ENCODE measurements around the gene ITIH1. TPM values are rescaled to one million over a fixed set of nuclear protein-coding genes. Genes with fewer than 3 reads are reported as not detected.

Gene ITIH1
- total RNA-seq, 1 experiment from 2014 or later = not detected

GRCh38 chr3:52805270-52806039 lies 28.1 kb downstream of the ITIH1 start:
- Histone ChIP-seq H3K9me3 (ENCODE audit: insufficient read depth, low read depth) (no peaks in the 10 kb centered on the region), H3K9me2 (ENCODE audit: insufficient read depth) (no peaks in the 10 kb centered on the region), H3K79me2 (ENCODE audit: low read depth) (no peaks in the 10 kb centered on the region), H3K4me1 (replicated peaks; ENCODE audit: insufficient read depth) (no peaks in the 10 kb centered on the region), H3K36me3 (ENCODE audit: low read depth) (no peaks in the 10 kb centered on the region), H3K27ac (no peak overlapping the region), H3F3A (ENCODE audit: insufficient read depth, low read depth) (no peaks in the 10 kb centered on the region), H3K27me3 (ENCODE audit: insufficient read depth, low read depth) (no peaks in the 10 kb centered on the region), H3K4me3 (no peak overlapping the region), H3K4me2 (no peak overlapping the region), H4K20me1 (ENCODE audit: insufficient read depth) (no peaks in the 10 kb centered on the region), H2AFZ (no peak overlapping the region)
- intact Hi-C loops (cut with micrococcal nuclease; ENCODE audit: unreplicated experiment) = no loop called here
- no peak for DNase-seq
- POLR2A ChIA-PET (ENCODE audit: unreplicated experiment) = no interaction called here
- CTCF ChIA-PET = no interaction called here
- TF ChIP-seq CTCF (conservative IDR thresholded peaks at IDR 0.05) = no peak
- no peak for TF ChIP-seq EZH2 (IDR thresholded peaks at IDR 0.05; ENCODE audit: low read depth)
- BruUV-seq (replicated peaks) = no TSS peak

DNA sequence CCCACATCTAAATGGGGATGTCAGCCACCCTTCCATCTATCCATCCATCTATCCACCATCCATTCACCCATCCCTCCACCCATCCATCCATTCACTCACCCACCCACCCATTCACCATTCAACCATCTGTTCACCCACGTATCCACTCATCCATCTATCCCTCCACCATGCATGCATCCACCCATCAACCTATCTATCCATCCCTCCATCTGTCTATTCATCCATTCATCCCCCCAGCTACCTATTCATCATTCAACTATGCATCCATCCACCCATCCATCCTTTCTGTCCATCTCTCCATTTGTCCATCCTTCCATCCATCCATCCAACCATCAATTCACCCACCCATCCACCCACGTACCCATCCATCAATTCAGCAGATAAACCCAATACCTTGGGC lies 31.8 kb downstream of the ITIH1 start:
- Histone ChIP-seq H3K4me1 (replicated peaks; ENCODE audit: insufficient read depth) (no peaks in the 10 kb centered on the region), H3F3A (ENCODE audit: insufficient read depth, low read depth) (no peaks in the 10 kb centered on the region), H3K27me3 (ENCODE audit: insufficient read depth, low read depth) (no peaks in the 10 kb centered on the region), H3K4me3 (no peak overlapping the region), H3K36me3 (ENCODE audit: low read depth) (no peaks in the 10 kb centered on the region), H3K9me3 (ENCODE audit: insufficient read depth, low read depth) (no peaks in the 10 kb centered on the region), H3K79me2 (ENCODE audit: low read depth) (no peaks in the 10 kb centered on the region), H3K27ac (no peak overlapping the region), H2AFZ (no peak overlapping the region), H3K9me2 (ENCODE audit: insufficient read depth) (no peaks in the 10 kb centered on the region), H4K20me1 (ENCODE audit: insufficient read depth) (no peaks in the 10 kb centered on the region), H3K4me2 (no peak overlapping the region)
- no TSS peak for BruUV-seq (replicated peaks)
- TF ChIP-seq EZH2 (IDR thresholded peaks at IDR 0.05; ENCODE audit: low read depth) = no peak
- no peak for TF ChIP-seq CTCF (conservative IDR thresholded peaks at IDR 0.05)
- CTCF ChIA-PET = no interaction called here
- no peak for DNase-seq
- POLR2A ChIA-PET (ENCODE audit: unreplicated experiment) = no interaction called here
- intact Hi-C loops (cut with micrococcal nuclease; ENCODE audit: unreplicated experiment) = no loop called here

DNA sequence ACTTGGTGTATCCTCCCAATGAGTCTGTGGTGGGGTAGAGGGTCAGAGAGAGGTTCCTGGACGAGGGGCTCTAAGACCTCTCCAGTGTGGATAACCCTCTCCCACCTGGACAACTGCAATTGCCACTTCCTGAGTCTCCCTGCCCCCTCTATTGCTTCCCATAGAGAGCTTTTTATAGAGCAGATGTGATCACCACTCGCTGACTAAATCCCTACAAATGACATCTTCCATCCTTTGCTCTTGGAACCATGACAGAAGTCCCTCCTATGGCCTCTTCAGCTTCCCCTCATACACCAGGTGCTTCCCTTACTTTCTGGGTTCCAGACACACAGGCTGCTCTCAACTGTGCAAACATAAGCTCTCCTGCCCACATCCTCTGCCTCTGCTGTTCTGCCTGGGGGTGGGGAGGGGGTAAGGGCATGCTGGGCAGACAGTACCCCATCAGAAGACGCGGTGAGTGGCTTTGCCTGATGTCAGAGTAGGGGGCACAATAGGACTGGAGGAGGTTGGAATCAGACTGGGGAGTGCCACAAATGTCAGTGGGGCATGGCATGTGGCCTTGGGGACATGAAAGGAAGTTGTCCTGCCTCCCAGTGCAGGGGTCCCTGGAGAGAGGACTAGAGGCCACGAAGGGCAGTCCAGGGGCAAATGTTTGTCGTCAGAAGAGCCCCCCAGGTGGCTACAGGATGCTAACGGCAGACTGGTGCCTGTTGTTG lies 32.4 kb downstream of the ITIH1 start:
- no peak overlapping the region for H3K4me3 ChIP-seq
- no peaks in the 10 kb centered on the region for H3K9me2 ChIP-seq (ENCODE audit: insufficient read depth)
- no peak overlapping the region for H3K27ac ChIP-seq
- no peaks in the 10 kb centered on the region for H3K4me1 ChIP-seq (replicated peaks; ENCODE audit: insufficient read depth)
- H4K20me1 ChIP-seq (ENCODE audit: insufficient read depth) = no peaks in the 10 kb centered on the region
- H3K27me3 ChIP-seq (ENCODE audit: insufficient read depth, low read depth) = no peaks in the 10 kb centered on the region
- TF ChIP-seq CTCF (conservative IDR thresholded peaks at IDR 0.05) (no peak), EZH2 (IDR thresholded peaks at IDR 0.05; ENCODE audit: low read depth) (no peak)
- no TSS peak for BruUV-seq (replicated peaks)
- no peak for DNase-seq
- H3K79me2 ChIP-seq (ENCODE audit: low read depth) = no peaks in the 10 kb centered on the region
- H3K36me3 ChIP-seq (ENCODE audit: low read depth) = no peaks in the 10 kb centered on the region
- POLR2A ChIA-PET (ENCODE audit: unreplicated experiment) = no interaction called here
- H2AFZ ChIP-seq = no peak overlapping the region
- CTCF ChIA-PET = no interaction called here
- H3F3A ChIP-seq (ENCODE audit: insufficient read depth, low read depth) = no peaks in the 10 kb centered on the region
- intact Hi-C loops (cut with micrococcal nuclease; ENCODE audit: unreplicated experiment) = no loop called here
- H3K9me3 ChIP-seq (ENCODE audit: insufficient read depth, low read depth) = no peaks in the 10 kb centered on the region
- H3K4me2 ChIP-seq = no peak overlapping the region
